Upper lobe of left lung (tissue), 4 donors: Measurements from ENCODE around the gene CCR5AS.

Source experiments
- EP300 ChIP-seq, 4 donors: sonication (generic); formaldehyde crosslinking; IDR thresholded peaks; one replicate each; pipeline ENCODE4 v1.5.1; 2017; ENCODE audit warnings: antibody characterized with exemption in 4 of 4, control low read depth in 2 of 4
- POLR2A ChIP-seq, 4 donors: fragments of 450-650 bp; IDR thresholded peaks; one replicate each; pipeline ENCODE4 v1.5.1; 2016 to 2017; ENCODE audit warnings: antibody characterized with exemption in 4 of 4, mild to moderate bottlenecking in 2 of 4
- POLR2AphosphoS5 ChIP-seq, 2 donors: sonication (generic); formaldehyde crosslinking; IDR thresholded peaks; one replicate each; pipeline ENCODE4 v1.5.1; 2017; ENCODE audit warnings: antibody characterized with exemption in 2 of 2
- TF ChIP-seq, protein P1 (sequence below), 6 experiments: fragments of 450-650 bp in 4 of 6; fragments of 200-600 bp in 2 of 6; sonication (generic) in 2 of 6; IDR thresholded peaks; one replicate each; pipeline ENCODE4 v1.5.1; 2016 to 2019; ENCODE audit warnings: antibody characterized with exemption in 6 of 6

DNA sequence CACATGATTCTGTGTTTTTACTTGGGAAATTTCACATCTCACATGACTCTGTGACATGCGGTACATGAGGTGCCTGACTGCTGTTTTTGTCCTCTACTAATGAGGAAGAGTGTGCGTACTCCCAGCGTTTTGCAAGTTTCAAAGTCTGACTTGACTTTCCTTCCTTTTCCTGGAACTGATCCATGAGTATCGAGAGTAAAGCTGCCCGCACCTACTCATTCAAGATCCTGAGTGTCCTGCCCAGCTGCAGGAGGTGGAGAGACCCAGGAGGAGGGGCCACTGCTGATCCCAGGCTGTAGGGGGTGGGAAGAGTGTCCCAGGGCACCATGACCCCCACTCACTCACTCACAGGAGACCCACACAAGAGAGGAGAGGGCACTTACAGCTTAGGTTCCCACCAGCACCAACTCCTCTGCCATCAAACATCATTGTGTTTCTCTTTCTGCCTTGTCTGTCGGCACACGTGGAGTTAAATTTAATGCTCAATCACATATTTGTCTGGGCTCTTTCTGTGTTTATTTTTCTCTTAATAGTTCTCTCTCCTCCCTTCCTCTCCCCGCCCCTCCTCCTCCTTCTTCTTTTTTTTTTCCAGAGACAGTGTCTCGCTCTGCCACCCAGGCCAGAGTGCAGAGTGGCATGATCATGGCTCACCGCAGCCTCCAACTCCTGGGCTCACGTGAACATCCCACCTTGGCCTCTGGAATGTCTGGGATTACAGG lies 1.4 kb downstream of the CCR5AS start:
- TF ChIP-seq EP300 (IDR thresholded peaks at IDR 0.05) = peak; percentile 34 to 95 (median 64)
- TF ChIP-seq, protein P1, sequence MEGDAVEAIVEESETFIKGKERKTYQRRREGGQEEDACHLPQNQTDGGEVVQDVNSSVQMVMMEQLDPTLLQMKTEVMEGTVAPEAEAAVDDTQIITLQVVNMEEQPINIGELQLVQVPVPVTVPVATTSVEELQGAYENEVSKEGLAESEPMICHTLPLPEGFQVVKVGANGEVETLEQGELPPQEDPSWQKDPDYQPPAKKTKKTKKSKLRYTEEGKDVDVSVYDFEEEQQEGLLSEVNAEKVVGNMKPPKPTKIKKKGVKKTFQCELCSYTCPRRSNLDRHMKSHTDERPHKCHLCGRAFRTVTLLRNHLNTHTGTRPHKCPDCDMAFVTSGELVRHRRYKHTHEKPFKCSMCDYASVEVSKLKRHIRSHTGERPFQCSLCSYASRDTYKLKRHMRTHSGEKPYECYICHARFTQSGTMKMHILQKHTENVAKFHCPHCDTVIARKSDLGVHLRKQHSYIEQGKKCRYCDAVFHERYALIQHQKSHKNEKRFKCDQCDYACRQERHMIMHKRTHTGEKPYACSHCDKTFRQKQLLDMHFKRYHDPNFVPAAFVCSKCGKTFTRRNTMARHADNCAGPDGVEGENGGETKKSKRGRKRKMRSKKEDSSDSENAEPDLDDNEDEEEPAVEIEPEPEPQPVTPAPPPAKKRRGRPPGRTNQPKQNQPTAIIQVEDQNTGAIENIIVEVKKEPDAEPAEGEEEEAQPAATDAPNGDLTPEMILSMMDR (IDR thresholded peaks at IDR 0.05) = no peak
- peak in 2 of 4 donors; percentile 13 to 65 for TF ChIP-seq POLR2A (IDR thresholded peaks at IDR 0.05)
- TF ChIP-seq POLR2AphosphoS5 (IDR thresholded peaks at IDR 0.05) = peak; percentile 53 to 70
